GM19328 (cell line): ENCODE data around the gene WNK4.
"Not testable (repeated sequence)": the region's sequence is repeated elsewhere in the genome, so short reads cannot be mapped to it uniquely, and the experiment has no call there.

Source experiments
- ATAC-seq: cut with Tn5 transposase; IDR thresholded peaks from one replicate; pipeline ENCODE4 v1.9.1; 2021; ENCODE audit warnings: mild to moderate bottlenecking, moderate library complexity; ENCODE audit not compliant: unreplicated experiment

Gene WNK4

DNA sequence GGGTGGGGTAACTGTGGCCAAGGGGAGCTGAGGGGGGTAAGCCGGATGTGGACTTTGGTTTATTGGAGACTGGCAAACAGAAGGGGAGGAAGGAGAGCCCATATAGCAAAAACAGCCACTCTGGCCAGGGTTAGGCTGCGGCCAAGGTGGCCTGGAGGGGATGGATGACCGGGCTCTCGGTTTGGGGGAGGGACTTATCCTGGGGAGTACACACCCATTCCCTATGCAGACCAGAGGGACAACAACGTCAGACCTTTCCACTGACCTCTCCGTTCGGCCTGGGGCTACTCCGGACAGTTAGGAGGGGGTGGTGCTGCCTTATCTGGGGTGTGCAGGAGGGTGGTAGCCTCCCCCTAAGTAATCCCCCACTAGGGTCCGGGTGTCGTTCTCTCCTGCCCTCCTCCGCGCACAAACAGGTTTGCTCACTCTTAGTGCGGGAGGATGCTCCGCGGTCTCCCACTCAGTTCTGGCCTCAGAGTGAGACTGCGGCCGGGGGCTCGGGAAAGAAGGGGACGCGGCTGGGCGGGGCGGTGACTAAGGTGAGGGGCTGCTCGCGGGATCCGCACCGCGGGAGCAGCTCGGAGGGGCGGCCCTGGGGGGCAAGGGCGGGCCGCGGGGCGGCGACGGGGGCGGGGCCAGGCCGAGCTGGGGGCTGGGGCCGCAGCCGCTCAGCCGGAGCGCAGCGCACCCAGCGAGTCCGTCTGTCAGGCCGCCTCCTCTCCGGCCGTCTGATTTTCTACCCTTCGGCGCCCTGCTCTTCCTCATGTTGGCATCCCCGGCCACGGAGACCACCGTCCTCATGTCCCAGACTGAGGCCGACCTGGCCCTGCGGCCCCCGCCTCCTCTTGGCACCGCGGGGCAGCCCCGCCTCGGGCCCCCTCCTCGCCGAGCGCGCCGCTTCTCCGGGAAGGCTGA is at the start of gene WNK4:
Gene WNK4, plus strand, starts transcription at position 675 of the 915 bp plus-strand sequence. Its CDS starts 89 bp downstream, at position 764.
- ATAC-seq = no peak

DNA sequence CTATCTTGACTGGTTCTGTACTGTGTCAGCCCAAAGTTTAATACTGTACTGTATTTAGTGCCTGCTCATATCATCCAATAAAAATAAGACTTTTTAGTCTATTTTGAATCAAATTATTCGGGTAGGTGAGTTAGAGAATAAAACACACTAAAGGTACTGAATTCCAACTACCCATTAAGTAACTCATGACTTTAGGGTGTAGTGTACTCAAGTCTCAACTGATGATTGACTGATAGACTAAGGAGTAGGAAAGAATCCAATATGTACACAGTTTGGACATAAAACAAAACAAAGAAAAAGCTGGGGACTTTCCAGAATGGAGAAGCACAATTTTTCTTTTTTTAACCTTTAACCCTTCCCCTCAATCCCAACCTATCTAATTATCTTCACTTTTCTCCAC is 39.7 kb upstream of the WNK4 start:
- no peak for ATAC-seq

DNA sequence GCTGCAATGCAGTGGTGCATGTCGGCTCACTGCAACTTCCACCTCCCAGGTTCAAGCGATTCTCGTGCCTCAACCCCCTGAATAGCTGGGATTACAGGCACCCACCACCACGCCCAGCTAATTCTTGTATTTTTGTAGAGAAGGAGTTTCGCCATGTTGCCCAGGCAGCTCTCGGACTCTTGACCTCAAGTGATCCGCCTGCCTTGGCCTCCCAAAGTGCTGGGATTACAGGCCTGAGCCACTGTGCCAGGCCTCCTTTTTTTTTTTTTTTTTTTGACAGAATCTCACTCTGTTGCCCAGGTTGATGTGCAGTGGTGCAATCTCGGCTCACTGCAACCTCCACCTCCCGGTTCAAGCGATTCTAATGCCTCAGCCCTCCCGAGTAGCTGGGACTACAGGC is 37.5 kb upstream of the WNK4 start:
- ATAC-seq = not testable (repeated sequence)

DNA sequence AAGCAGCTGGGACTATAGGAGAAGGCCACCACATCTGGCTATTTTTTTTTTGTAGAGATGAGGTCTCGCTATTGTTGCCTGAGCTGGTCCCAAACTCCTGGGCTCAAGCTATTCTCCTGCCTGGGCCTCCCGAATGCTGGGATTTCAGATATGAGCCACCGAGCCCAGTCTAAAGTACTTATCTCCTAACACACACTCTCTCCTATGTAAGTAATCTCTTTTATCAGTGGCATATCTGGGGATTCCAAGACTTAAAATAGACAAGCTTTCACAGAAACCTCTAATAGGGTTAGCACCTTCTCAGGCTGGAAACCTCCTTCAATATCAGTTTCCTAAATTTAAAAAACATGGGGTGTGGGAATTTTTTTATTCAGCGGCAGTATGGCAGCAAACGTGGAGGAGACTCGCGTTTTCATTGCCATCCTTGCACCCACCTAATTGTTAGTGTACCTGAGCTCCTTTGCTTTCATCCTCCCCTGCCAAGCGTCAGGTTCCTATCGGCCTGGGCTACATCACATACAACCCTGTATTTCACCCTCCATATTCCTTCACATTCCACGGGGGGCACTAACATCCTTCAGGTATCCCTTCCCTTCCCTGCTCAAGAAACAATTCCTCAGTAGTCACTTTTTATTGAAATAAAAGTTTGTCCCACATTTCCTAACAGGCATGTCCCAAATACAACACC is 36.7 kb upstream of the WNK4 start:
- no peak for ATAC-seq

DNA sequence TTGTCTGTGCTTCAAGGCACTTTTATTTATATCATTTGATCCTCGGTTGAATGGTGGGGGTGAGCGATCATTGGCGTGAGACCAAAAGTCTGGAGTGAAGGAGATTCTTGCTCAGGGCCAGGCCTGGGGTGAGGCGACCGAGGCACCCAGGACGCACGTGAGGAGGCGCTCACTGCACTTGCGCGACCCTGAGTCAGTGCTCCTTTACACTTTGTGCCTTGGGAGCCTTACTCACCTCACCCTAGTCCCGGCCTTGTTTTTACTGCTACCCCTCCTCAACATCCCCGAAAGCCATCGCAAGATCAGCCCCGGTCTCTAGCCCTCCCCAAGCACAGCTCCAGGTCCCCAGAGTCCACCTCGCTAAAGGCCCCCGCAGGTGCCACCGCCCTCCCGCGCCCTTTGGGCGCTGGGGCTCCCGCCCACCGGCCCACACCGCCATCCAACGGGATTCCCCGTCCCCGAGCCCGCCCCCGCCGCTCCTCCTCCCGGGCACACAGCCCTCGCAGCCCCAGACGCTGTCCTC is 36.1 kb upstream of the WNK4 start:
- peak; percentile 51 for ATAC-seq

DNA sequence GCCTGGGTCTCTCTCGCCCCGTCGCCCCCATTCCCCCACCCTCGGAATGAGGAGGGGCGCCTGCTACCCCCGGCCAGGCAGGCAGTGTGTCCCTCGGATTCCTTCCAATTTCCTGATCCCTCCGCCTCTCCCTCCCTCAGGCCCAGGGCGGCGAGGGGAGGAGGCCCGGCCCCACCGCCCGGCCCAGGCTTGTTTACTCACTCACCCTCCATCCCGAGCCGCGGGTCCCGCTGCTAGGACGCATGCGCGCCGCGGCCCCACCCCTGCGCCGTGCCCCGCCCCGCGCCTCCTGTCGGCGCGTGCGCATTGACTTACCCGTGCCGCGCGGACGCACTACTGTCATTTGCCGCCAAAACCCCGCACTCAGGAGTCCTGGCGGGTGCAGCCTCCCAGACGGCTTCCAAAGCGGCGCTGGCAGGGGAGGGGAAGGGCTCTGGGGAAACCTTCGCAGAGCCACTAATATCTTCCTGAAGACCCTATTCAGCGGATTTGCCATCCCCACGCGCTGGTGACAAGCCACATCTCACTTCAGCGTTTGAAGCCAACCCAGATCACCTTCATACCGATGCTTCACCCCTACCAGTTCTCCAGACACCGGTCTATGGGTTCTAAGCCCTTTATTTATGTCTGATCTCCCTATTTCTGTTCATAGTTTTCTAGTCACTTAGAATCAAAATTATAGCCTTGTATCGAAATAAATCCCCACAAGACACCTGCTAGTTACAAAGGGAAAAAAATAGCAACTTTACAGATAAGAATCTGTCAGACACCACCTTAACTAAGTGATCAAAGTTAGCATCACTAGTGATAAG is 35.4 kb upstream of the WNK4 start, which contains the start of gene EZH1:
Gene EZH1, minus strand, starts transcription at position 235 of the 812 bp plus-strand sequence. CDS start 16,099 bp downstream, outside the sequence.
- peak; percentile 79 for ATAC-seq

DNA sequence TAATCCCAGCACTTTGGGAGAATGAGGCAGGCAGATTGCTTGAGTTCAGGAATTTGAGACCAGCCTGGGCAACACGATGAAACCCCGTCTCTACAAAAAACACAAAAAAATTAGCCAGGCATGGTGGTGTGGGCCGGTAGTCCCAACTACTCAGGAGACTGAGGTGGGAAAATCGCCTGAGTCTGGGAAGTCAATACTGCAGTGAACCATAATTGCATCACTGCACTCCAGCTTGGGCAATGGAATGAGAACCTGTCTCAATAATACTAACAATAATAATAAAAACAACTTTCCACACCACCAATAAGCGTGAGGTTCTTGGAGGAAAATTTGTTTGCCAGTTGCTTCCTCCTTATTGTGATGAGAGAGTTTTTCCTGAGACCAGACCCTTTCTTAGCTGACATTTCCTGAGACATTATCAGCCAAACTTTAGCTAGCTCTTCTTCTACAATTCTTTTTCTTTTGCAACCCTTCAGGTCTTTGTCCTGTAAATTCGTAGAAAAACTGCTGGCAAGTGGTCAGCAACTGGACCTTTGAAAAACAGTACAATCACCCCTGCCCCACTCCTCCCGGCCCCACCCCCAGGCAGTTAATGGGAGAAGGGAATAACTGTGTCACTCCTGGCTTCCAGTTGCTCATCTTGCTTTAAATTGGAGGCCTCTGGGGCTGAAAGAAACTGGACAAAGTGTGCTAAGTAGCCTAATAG is 32.1 kb upstream of the WNK4 start:
- ATAC-seq = no peak

DNA sequence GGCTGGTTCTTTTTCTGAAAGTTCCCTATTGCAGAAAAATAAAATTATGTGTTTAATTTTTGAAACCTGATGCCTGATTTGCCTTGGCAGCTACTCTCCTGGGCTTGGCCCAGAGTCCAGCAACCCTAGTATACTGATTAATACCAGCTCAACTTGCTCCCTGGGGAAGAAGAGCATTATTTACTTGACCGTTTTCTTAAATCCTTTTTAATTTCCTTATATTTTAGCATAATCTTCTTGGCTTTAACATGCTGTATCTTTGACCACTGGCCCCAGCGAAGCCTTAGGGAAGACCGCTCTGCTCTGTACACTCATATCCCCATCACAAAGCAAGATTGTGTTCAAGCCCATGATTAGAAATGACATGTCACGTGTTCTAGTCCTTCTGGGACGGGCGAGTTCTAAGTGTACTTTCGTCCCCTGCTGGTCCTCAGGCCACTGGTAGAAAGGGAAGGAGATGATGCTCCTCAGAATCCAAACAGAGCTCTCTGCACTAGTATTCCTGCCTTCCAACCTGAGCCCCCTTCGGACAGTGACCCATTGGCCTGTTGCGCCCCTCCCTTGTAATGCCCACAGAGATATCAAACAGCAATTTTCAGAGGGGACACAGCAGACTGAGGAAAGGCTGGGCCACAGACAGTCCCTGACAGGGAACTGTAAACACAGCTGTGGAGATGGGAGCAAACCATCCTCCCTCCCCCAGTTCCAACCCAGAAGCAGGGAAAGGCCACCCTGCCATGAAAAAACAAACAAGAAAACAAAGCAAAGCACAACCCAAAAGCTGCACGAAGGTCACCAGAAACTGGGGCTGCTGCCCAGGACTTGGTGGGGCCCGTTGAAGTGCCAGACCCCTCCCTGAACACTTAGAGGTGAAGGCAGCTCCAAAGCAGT is 31.3 kb upstream of the WNK4 start:
- no peak for ATAC-seq

DNA sequence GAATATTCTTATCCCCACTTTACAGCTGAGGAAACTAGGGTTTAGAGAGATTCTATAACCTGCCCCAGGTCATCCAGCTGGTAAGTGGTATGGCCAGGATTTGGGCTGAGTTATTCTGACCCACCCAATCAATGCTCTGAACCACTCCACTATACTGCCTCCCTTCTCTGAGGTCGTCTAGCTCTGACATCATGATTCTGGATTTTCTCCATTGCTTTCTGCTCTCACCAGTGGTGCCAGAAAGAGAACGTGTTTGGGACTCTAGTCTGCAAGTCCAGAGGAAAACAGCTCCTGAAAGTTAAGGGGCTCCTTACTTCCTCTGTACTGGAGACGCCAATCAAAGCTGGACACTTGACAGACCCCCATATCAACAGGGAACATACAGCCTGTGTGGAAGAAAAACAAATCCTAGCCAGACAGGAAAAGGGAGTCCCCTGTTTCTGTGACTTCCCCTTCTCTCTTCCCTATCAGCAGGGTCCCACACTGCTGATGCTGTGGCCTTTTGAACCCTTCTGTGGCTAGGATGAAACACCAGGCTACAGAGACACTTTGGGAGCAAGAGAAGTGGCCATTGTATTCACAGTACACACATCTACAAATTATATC is 29.6 kb upstream of the WNK4 start:
- no peak for ATAC-seq

DNA sequence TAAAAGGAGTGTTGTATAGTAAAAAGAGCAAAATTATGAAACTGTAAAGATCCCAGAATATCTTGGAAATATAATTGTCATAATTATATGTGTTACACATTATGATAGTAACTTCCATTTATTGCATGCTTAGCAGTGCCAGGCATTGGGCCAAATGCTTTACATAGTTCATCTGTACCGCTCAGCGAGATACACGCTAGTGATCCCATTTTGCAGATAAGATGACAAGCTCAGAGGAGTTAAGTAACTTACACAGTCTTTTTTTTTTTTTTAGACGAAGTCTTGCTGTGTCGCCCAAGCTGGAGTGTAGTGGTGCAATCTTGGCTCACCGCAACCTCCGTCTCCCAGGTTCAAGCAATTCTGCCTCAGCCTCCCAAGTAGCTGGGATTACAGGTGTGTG is 28.8 kb upstream of the WNK4 start:
- ATAC-seq = no peak

DNA sequence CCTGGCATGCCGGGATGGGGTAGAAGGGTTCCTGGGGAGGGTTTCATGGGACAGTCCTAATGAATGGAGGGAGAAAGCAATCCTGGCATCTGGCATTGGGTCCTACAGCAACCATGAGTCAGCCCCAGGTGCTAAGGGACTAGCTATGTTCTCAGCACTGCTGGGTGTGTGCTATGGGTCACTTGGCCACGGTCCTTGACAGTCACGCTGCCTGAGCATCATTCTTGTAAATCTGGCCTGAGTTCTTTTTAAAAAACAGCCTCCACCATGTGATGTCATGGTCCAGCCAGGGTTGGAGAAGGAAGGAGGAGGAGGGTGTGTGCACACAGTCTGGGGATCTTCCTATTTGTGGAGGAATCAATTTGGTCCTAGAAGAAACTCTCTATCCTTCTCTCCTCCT is 25.6 kb upstream of the WNK4 start:
- ATAC-seq = no peak

DNA sequence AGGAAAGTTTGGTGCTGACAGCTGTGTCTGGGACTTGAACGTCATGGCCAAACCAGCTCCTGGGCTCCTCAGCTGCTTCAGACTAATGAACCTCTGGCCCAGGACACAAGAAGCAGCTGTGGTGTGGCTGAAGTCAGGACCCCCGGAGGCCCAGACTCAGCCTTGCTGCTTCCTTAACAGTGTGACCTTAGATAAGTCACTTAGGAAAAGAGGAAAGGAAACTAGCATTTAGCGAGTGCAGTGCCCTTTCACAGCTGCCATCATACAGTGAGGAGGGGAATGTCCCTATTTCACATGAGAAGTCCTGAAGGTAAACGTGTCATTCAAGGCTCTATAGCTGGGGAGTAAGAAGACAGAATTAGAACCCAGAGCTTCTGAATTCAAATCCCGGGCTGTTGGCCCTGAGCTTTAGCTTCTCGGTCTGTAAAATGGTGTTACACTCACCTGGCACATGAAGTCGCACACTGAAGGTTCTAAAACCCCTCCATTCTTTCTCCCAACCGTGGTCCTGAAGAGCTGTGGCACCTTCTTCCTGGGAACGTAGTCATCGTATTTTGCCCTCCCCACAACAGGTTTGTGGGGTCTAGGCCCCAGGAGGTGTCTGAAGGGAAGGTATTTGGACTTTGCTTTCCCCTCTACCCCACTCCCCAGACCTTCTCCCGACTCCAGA is 20.3 kb upstream of the WNK4 start:
- ATAC-seq = no peak

DNA sequence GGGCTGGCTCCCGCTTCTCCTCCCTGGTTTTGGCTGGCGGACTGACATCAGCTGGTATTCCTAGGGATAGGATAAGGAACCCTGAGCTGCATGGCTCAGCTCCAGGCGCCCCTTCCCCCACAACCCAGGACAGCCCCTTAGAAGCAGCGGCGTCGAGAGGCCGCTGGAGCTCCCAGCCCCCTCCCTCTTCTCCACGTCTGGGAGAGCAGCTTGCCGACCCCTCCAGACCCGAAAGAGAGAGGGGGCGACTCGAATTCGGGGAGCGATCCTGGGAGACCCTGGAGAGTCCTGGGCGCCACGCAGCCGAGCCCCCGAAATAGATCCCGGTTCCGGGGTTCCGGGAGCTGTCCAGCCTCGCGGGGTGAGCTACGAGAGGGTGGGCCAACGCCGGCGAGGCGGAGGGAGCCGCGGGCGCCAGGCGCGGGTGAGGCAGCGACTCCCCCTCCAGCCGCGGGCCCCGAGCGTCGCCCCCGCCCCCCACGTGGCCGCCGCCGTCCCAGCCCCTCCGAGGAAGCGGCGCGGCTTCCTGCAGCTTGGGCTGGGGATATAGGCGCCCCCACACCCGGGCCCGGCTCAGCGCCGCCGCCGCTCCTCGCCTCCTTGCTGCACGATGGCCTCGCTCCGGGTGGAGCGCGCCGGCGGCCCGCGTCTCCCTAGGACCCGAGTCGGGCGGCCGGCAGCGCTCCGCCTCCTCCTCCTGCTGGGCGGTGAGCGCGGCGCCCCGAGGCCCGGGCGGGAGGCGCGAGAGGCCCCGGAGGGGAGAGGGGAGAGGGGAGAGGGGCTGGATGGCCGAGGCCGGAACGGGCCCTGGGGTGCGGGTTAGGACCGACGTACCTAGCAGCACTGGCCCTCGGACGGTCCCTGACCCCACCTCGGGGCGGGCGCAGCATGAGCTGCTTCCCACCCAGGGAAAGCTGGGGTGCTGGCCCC is 19.5 kb upstream of the WNK4 start, which contains the start of gene RAMP2:
Gene RAMP2, plus strand, starts transcription at position 576 of the 930 bp plus-strand sequence. Its CDS starts 35 bp downstream, at position 611.
- ATAC-seq = no peak

DNA sequence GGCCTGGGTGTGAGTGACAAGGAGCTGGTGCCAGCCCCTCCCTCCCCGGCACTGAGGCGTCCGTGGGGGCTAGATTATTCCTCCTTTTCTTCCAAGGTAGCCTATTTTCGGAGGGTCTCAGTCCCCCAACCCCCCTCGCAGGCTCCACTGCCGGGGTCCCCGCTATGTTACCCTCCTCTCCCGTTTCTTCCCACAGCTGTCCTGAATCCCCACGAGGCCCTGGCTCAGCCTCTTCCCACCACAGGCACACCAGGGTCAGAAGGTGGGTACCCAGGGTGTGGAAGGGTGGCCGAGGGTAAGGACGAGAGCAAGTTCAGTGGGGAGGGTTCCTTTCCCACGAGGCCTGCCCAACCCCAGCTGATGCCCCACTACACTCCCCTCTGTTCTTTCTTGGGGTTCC is 18.8 kb upstream of the WNK4 start:
- ATAC-seq = no peak

DNA sequence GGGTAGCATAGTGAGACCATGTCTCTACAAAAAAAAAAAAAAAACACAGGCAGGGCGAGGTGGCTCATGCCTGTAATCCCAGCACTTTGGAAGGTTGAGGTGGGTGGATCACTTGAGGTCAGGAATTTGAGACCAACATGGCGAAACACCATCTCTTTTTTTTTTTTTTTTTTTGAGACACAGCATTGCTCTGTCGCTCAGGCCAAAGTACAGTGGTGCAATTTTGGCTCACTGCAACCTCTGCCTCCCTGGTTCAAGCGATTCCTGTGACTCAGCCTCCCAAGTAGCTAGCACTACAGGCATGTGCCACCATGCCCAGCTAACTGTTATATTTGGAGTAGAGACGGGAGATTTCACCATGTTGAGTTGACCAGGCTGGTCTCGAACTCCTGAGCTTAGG is 14.3 kb upstream of the WNK4 start:
- ATAC-seq = no peak

DNA sequence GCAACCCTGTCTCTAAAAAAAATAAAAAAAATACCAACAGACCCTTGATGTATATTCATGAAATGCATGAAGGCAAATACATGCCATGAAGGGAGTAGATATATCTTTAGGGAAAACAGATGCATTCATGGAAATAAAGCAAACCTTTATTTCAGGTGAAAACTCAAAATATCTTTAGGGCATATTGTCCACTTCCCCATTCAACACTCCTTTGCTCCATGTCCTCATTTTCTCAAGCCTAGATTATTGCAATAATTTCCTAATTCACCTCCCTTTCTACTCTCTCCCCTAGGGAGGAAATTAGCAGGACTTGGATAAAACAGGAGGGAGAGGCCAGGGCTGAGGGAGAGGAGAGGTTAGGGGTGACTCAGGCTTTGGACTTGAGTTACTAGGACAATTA is 12.9 kb upstream of the WNK4 start:
- no peak for ATAC-seq

DNA sequence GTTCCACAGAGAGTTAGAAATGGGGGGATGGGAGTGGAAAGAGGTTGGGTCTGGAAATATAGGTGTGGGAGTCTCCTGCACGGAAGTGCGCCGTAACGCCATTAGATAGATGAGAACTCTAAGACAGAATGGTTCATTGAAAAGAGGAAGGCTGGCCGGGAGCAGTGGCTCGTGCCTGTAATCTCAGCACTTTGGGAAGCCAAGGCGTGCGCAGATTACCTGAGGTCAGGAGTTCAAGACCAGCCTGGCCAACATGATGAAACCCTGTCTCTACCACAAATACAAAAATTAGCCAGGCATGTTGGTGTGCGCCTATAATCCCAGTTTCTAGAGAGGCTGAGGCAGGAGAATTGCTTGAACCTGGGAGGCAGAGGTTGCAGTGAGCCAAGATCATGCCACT is 12.4 kb upstream of the WNK4 start:
- not testable (repeated sequence) for ATAC-seq
